ENCODE results near the gene KLHL4.

DNA sequence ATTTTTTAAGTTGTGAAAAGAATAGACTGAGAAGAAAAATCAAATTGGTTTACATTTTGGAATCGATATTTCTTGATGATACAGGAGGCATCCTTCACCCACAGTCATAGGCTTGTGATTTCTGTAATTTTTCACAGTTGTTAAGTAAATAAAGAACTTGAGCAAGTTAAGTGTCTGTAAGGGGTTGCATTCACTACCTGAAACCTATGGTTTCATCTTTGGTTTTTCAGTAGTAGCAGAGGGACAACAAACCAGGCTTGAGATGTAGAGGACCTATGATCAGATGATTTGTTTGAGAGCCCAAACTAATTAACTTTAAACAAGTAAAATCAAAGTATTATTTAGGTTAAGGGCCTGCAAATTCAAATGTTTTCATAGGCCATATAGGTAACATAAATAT is 175.6 kb downstream of the KLHL4 start:
- TF ChIP-seq ZNF274 (IDR thresholded peaks at IDR 0.05; ENCODE audit: low read depth, low read length) (no peak), YY1 (IDR thresholded peaks at IDR 0.05; ENCODE audit: insufficient read depth, insufficient read length) (no peak)

Data from NT2/D1 (cell line).